ENCODE data around the gene B4GALT2. TPM values are rescaled to one million over a fixed set of nuclear protein-coding genes. Genes with fewer than 3 reads are reported as not detected.

B4GALT2 gene
- total and polyA plus RNA-seq, 2 donors (not counting 3 experiments of a cell fraction or from before 2014, with no cell fraction given) = 80.0 to 103 TPM

- no peak for TF ChIP-seq FOS (IDR thresholded peaks at IDR 0.05; ENCODE audit: borderline replicate concordance, insufficient read depth, low read length)
- TF ChIP-seq GATA2 (IDR thresholded peaks at IDR 0.05; ENCODE audit: insufficient read depth, insufficient read length, low read depth, low read length) = no peak
- TF ChIP-seq POLR2AphosphoS5 (IDR thresholded peaks at IDR 0.05; ENCODE audit: insufficient read depth, low read depth, low read length) = no peak
- no peak for TF ChIP-seq POLR2A (IDR thresholded peaks at IDR 0.05; ENCODE audit: low read depth, low read length)
- TF ChIP-seq CTCF (IDR thresholded peaks at IDR 0.05; ENCODE audit: extremely low read depth in 1 of 2, insufficient read depth in 1 of 2, low read depth in 1 of 2, low read length in 2 of 2) = no peak
- no peak for TF ChIP-seq JUN (IDR thresholded peaks at IDR 0.05; ENCODE audit: borderline replicate concordance, insufficient read depth, insufficient read length, low read depth)
- TF ChIP-seq MAX (IDR thresholded peaks at IDR 0.05; ENCODE audit: insufficient read depth, insufficient read length) = no peak
- TF ChIP-seq EZH2 (IDR thresholded peaks at IDR 0.05; ENCODE audit: borderline replicate concordance, low read depth, low read length, severe bottlenecking) = no peak
- no peak for TF ChIP-seq MYC (IDR thresholded peaks at IDR 0.05; ENCODE audit: low read depth, low read length)
- Histone ChIP-seq H3K27me3 (ENCODE audit: control insufficient read depth in 2 of 2, insufficient read depth in 2 of 2, low read length in 2 of 2) (no peaks in the 10 kb centered on the region), H3K9ac (replicated peaks; ENCODE audit: extremely low read depth, insufficient read depth, low read length) (no peak overlapping the region), H3K9me3 (replicated peaks; ENCODE audit: control insufficient read depth, insufficient read depth, low read length) (no peaks in the 10 kb centered on the region), H4K20me1 (replicated peaks; ENCODE audit: control insufficient read depth, extremely low read depth, insufficient read depth, low read length) (no peaks in the 10 kb centered on the region), H3K4me2 (ENCODE audit: insufficient read depth, low read length) (no peak overlapping the region), H3K4me1 (ENCODE audit: control insufficient read depth, extremely low read depth, insufficient read depth, low read length) (peaks cover 21% of the 10 kb centered on the region), H3K36me3 (ENCODE audit: control insufficient read depth in 2 of 2, extremely low read depth in 1 of 2, insufficient read depth in 2 of 2, low read length in 2 of 2) (peaks cover 0 to 9% of the 10 kb centered on the region in 2 experiments), H3K9me1 (replicated peaks; ENCODE audit: control insufficient read depth, extremely low read depth, insufficient read depth, low read length) (no peaks in the 10 kb centered on the region), H3K79me2 (ENCODE audit: control insufficient read depth, insufficient read depth, low read length) (peaks cover 20% of the 10 kb centered on the region), H3K4me3 (replicated peaks in 1 of 3; ENCODE audit: insufficient read depth in 1 of 3, low read depth in 1 of 3, low read length in 3 of 3) (no peak overlapping the region), H3K27ac (ENCODE audit: insufficient read depth, low read depth, low read length) (no peak overlapping the region), H2AFZ (ENCODE audit: low read depth, low read length) (no peak overlapping the region)
- ChIA-PET POLR2A (no interaction called here), CTCF (interaction anchor here (0.7 to 1.5 kb wide), 2 partner anchors 58 to 77 kb away, joined by 3 to 5 read pairs; no protein-coding TSS in a partner anchor)
- no peak for FAIRE-seq
- intact Hi-C loops (cut with micrococcal nuclease) = no loop called here
- no TSS peak for BruUV-seq (replicated peaks)
- DNase-seq (ENCODE audit: low read depth, low spot score) = no peak
- dilution Hi-C loops (cut with MboI; ENCODE audit: extremely low pct_ligation_motif_present, low sequenced_read_pairs) = no loop called here
These were observed 7.6 kb upstream of the B4GALT2 start for GRCh38 chr1:43971336-43971980.

All from endothelial cell of umbilical vein (primary cell).